H1 (cell line): ENCODE data around the gene RAPGEF1. TPM values are rescaled to one million over a fixed set of nuclear protein-coding genes. Genes with fewer than 3 reads are reported as not detected.

ENCODE experiments used
- CTCF ChIA-PET: fragments of 300-600 bp; sonication (Branson Sonifier 250); formaldehyde crosslinking; loops from one replicate; lab custom pipeline; 2021; ENCODE audit not compliant: partially characterized antibody; lab: Charles Lee
- POLR2A ChIA-PET: fragments of 300-600 bp; sonication (Branson Sonifier 250); formaldehyde crosslinking; loops from one replicate; lab custom pipeline; 2021; ENCODE audit warnings: inconsistent platforms; ENCODE audit not compliant: partially characterized antibody; lab: Charles Lee
- DNase-seq, 2 experiments: peaks; one replicate each; pipeline versions ENCODE4 v3.0.0 to v3.0.0-alpha.2; 2010 to 2022; ENCODE audit warnings: low spot score in 2 of 2, low read depth in 1 of 2, mixed read lengths in 1 of 2
- FAIRE-seq: peaks from 2 replicates; lab custom pipeline; 2011; peaks lifted over from hg19 to GRCh38; lab: Jason Lieb, UNC
- H2AFZ ChIP-seq: 2 replicates; pipeline ENCODE4 v1.8.1; 2012; ENCODE audit warnings: low read length, inconsistent platforms
- H2AK5ac ChIP-seq: 2 replicates; pipeline ENCODE4 v1.6.1; 2013; ENCODE audit warnings: low read depth, low read length
- H2BK120ac ChIP-seq: replicated peaks from 2 replicates; pipeline ENCODE3; 2013; ENCODE audit warnings: low read depth, low read length, inconsistent platforms
- H2BK12ac ChIP-seq: 2 replicates; pipeline ENCODE4 v1.6.1; 2013; ENCODE audit warnings: low read depth, low read length
- H2BK15ac ChIP-seq: 2 replicates; pipeline ENCODE4 v1.6.1; 2013; ENCODE audit warnings: low read length
- H2BK20ac ChIP-seq: 2 replicates; pipeline ENCODE4 v1.6.1; 2013; ENCODE audit warnings: low read length
- H2BK5ac ChIP-seq: 2 replicates; pipeline ENCODE4 v1.6.1; 2013; ENCODE audit warnings: low read depth, low read length
- H3K14ac ChIP-seq: 2 replicates; pipeline ENCODE4 v1.6.1; 2013; ENCODE audit warnings: inconsistent platforms; ENCODE audit not compliant: insufficient read length
- H3K18ac ChIP-seq: 2 replicates; pipeline ENCODE4 v1.6.1; 2013; ENCODE audit warnings: low read length; ENCODE audit errors: extremely low read depth
- H3K23ac ChIP-seq: 2 replicates; pipeline ENCODE4 v1.6.1; 2013; ENCODE audit warnings: inconsistent platforms; ENCODE audit not compliant: insufficient read length
- H3K23me2 ChIP-seq: 2 replicates; pipeline ENCODE4 v1.6.1; 2013; ENCODE audit warnings: low read depth, low read length
- H3K27ac ChIP-seq: 2 replicates; pipeline ENCODE4 v1.6.1; 2011; ENCODE audit warnings: low read depth, low read length, inconsistent platforms
- H3K27me3 ChIP-seq, 4 experiments: replicated peaks in 1 of 4; 1 replicate in 1 of 4; 2 replicates in 3 of 4; pipeline versions ENCODE4 v1.6.1 to v1.8.1; 2011 to 2013; ENCODE audit warnings: low read length in 3 of 4, mild to moderate bottlenecking in 3 of 4, inconsistent platforms in 2 of 4, mixed read lengths in 2 of 4, moderate library complexity in 1 of 4; ENCODE audit not compliant: control insufficient read depth in 3 of 4, insufficient read depth in 3 of 4; ENCODE audit errors: extremely low read depth in 1 of 4
- H3K36me3 ChIP-seq, 4 experiments: 2 replicates each; pipeline versions ENCODE4 v1.6.1 to v1.8.1; 2011 to 2013; ENCODE audit warnings: mild to moderate bottlenecking in 4 of 4, low read length in 3 of 4, moderate library complexity in 2 of 4, control low read depth in 1 of 4, inconsistent platforms in 1 of 4; ENCODE audit not compliant: insufficient read depth in 4 of 4, control insufficient read depth in 2 of 4
- H3K4ac ChIP-seq: replicated peaks from 2 replicates; pipeline ENCODE3; 2013; ENCODE audit warnings: low read length, low read depth, mixed read lengths, inconsistent platforms; ENCODE audit not compliant: insufficient read length
- H3K4me1 ChIP-seq, 4 experiments: replicated peaks in 1 of 4; 1 replicate in 1 of 4; 2 replicates in 3 of 4; pipeline versions ENCODE4 v1.6.1 to v1.8.1; 2011 to 2013; ENCODE audit warnings: low read length in 3 of 4, inconsistent platforms in 2 of 4, mixed read lengths in 1 of 4; ENCODE audit not compliant: insufficient read depth in 4 of 4, control insufficient read depth in 3 of 4
- H3K4me2 ChIP-seq, 2 experiments: 2 replicates each; pipeline versions ENCODE4 v1.6.1 to v1.8.1; 2011 to 2013; ENCODE audit warnings: low read depth in 2 of 2, low read length in 2 of 2, control low read depth in 1 of 2, inconsistent platforms in 1 of 2, mild to moderate bottlenecking in 1 of 2; ENCODE audit not compliant: insufficient read depth in 1 of 2
- H3K4me3 ChIP-seq, 4 experiments: fragments of 200-600, 300-600 bp in 1 of 4; sonication (generic), shearing (Covaris generic), sonication (Bioruptor Twin) in 1 of 4; 2 replicates each; pipeline versions ENCODE4 v1.5.1 to v1.8.1; 2011 to 2016; ENCODE audit warnings: low read length in 4 of 4, low read depth in 3 of 4, control low read depth in 2 of 4, inconsistent platforms in 2 of 4, mild to moderate bottlenecking in 2 of 4, mixed read lengths in 1 of 4, moderate library complexity in 1 of 4; ENCODE audit not compliant: insufficient read depth in 2 of 4; ENCODE audit errors: extremely low read depth in 1 of 4
- H3K56ac ChIP-seq: replicated peaks from 2 replicates; pipeline ENCODE3; 2013; ENCODE audit warnings: low read depth, mild to moderate bottlenecking, mixed read lengths, low read length, inconsistent platforms; ENCODE audit not compliant: insufficient read length
- H3K79me1 ChIP-seq: 2 replicates; pipeline ENCODE4 v1.6.1; 2013; ENCODE audit warnings: low read depth, low read length, control low read depth
- H3K79me2 ChIP-seq, 2 experiments: 2 replicates each; pipeline versions ENCODE4 v1.6.1 to v1.8.1; 2012 to 2013; ENCODE audit warnings: low read length in 2 of 2, mild to moderate bottlenecking in 2 of 2, inconsistent platforms in 1 of 2; ENCODE audit not compliant: insufficient read depth in 2 of 2, control insufficient read depth in 1 of 2
- H3K9ac ChIP-seq, 4 experiments: replicated peaks in 1 of 4; 1 replicate in 1 of 4; 2 replicates in 3 of 4; pipeline versions ENCODE4 v1.6.1 to v1.8.1; 2011 to 2013; ENCODE audit warnings: low read depth in 3 of 4, low read length in 3 of 4, control low read depth in 2 of 4, mild to moderate bottlenecking in 2 of 4, moderate library complexity in 2 of 4, inconsistent platforms in 1 of 4; ENCODE audit errors: extremely low read depth in 1 of 4
- H3K9me3 ChIP-seq, 2 experiments: 2 replicates each; pipeline versions ENCODE4 v1.6.1 to v1.8.1; 2012 to 2013; ENCODE audit warnings: mild to moderate bottlenecking in 2 of 2, moderate library complexity in 2 of 2, control low read depth in 1 of 2, inconsistent platforms in 1 of 2, low read depth in 1 of 2, low read length in 1 of 2, mixed read lengths in 1 of 2; ENCODE audit not compliant: insufficient read depth in 2 of 2
- H4K20me1 ChIP-seq, 2 experiments: replicated peaks in 1 of 2; 2 replicates each; pipeline versions ENCODE3 to v1.8.1; 2011 to 2013; ENCODE audit warnings: inconsistent platforms in 2 of 2, low read length in 2 of 2, mild to moderate bottlenecking in 1 of 2; ENCODE audit not compliant: insufficient read depth in 2 of 2, control insufficient read depth in 1 of 2
- H4K5ac ChIP-seq: 2 replicates; pipeline ENCODE4 v1.6.1; 2013; ENCODE audit warnings: low read length, low read depth, mixed read lengths, inconsistent platforms; ENCODE audit not compliant: insufficient read length
- H4K8ac ChIP-seq: 2 replicates; pipeline ENCODE4 v1.8.0; 2013; ENCODE audit warnings: mild to moderate bottlenecking, moderate library complexity, low read length, inconsistent platforms; ENCODE audit not compliant: insufficient read depth; ENCODE audit errors: extremely low read depth
- H4K91ac ChIP-seq: replicated peaks from 2 replicates; pipeline ENCODE3; 2013; ENCODE audit warnings: low read length, mixed read lengths, inconsistent platforms; ENCODE audit not compliant: insufficient read length
- BCL11A ChIP-seq, 2 experiments: IDR thresholded peaks; one replicate each; pipeline ENCODE4 v1.6.1; 2011; ENCODE audit warnings: low read depth in 2 of 2, low read length in 2 of 2, mild to moderate bottlenecking in 2 of 2
- CBX8 ChIP-seq: fragments of 300-800, 300-1000 bp; sonication (generic); IDR thresholded peaks from 2 replicates; pipeline ENCODE4 v1.7.1; 2016; ENCODE audit warnings: low read depth, low read length, borderline replicate concordance
- SP1 ChIP-seq: IDR thresholded peaks from 2 replicates; pipeline ENCODE4 v1.6.1; 2011; ENCODE audit warnings: low read depth, low read length
- WGBS, 2 experiments: shearing (Covaris generic) in 1 of 2; methylation state at CpG; one replicate each; pipeline versions ENCODE4 v1.1.6 to v1.1.7; 2013 to 2015; ENCODE audit warnings: low lambda C conversion rate in 2 of 2, mixed read lengths in 2 of 2, inconsistent platforms in 1 of 2, low coverage in 1 of 2, missing lambda C conversion rate in 1 of 2; ENCODE audit not compliant: insufficient replicate concordance in 2 of 2, insufficient coverage in 1 of 2, insufficient read length in 1 of 2; ENCODE audit errors: extremely low coverage in 1 of 2, missing lambda C conversion rate in 1 of 2; 5-methylcytosine and 5-hydroxymethylcytosine counted together
- polyA plus RNA-seq, 7 experiments: library from polyadenylated mRNA; depleted of rRNA in 3 of 7; stranded (reverse) in 5 of 7; unstranded in 2 of 7; fragments of >200 nt in 5 of 7; fragments of 200-250 nt in 2 of 7; gene quantifications; 1 replicate in 5 of 7; 2 replicates in 1 of 7; 4 replicates in 1 of 7; pipeline versions ENCODE4 v1.2.1 to v1.2.3, GENCODE V29; 2011 to 2013; ENCODE audit warnings: missing spikeins in 2 of 7, mixed read lengths in 2 of 7
- total RNA-seq: library from RNA; stranded (reverse); fragmentation: NEBNext Ultra II Directional; extraction: Animal tissue kit (Norgen Biotek cat#: 25700); gene quantifications from 2 replicates; pipeline ENCODE4 v1.2.1, GENCODE V29; 2021

The RAPGEF1 gene
- total and polyA plus RNA-seq, 2 of the 8 experiments (the other 6 are each of a cell fraction or from before 2014, with no cell fraction given) = 29.7 to 78.9 TPM

- ChIA-PET POLR2A (no interaction called here), CTCF (interaction anchor here (1.2 kb wide), 1 partner anchor 15 kb away, joined by 3 read pairs; no protein-coding TSS in a partner anchor)
- DNase-seq (no peak), FAIRE-seq (no peak)
- WGBS, 2 experiments = 97% methylated on average over 2 of the region's 2 CpGs; no CpG with 5 or more reads in 1 of the 2 experiments
- H3K56ac ChIP-seq = no peak overlapping the region
- H3K36me3 ChIP-seq = peaks cover 2 to 13% (median 8%) of the 10 kb centered on the region in 4 experiments; a peak in 5 of 8 replicates
- H4K20me1 ChIP-seq = no peaks in the 10 kb centered on the region
- H3K4me1 ChIP-seq = peaks cover 0 to 6% (median 1%) of the 10 kb centered on the region in 4 experiments; a peak in 2 of 7 replicates
- H2BK12ac ChIP-seq = no peak overlapping the region
- no peak overlapping the region for H3K9ac ChIP-seq
- H3K27me3 ChIP-seq = no peaks in the 10 kb centered on the region
- no peak overlapping the region for H4K91ac ChIP-seq
- no peaks in the 10 kb centered on the region for H3K79me2 ChIP-seq
- H3K4me3 ChIP-seq = no peak overlapping the region
- no peaks in the 10 kb centered on the region for H3K23me2 ChIP-seq
- no peak overlapping the region for H2AFZ ChIP-seq
- H3K4me2 ChIP-seq = no peak overlapping the region
- no peak overlapping the region for H4K5ac ChIP-seq
- no peak overlapping the region for H4K8ac ChIP-seq
- no peak overlapping the region for H2BK20ac ChIP-seq
- H2BK120ac ChIP-seq = no peak overlapping the region
- no peak overlapping the region for H2BK15ac ChIP-seq
- H3K79me1 ChIP-seq = no peaks in the 10 kb centered on the region; the same call in 1 of the 2 replicates
- no peak overlapping the region for H3K23ac ChIP-seq
- H2AK5ac ChIP-seq = no peak overlapping the region
- TF ChIP-seq SP1 (no peak), CBX8 (no peak), BCL11A (IDR thresholded peaks at IDR 0.05; ENCODE audit: low read depth in 2 of 2, low read length in 2 of 2) (no peak)
- no peak overlapping the region for H3K18ac ChIP-seq
- no peak overlapping the region for H2BK5ac ChIP-seq
- H3K9me3 ChIP-seq = no peaks in the 10 kb centered on the region
- H3K27ac ChIP-seq = no peak overlapping the region
- H3K4ac ChIP-seq = no peak overlapping the region
- no peak overlapping the region for H3K14ac ChIP-seq
Observed at GRCh38 chr9:131618071-131618479, 121.8 kb downstream of the RAPGEF1 start.
